ENCODE data around the gene FAM170B. TPM values are rescaled to one million over a fixed set of nuclear protein-coding genes. Genes with fewer than 3 reads are reported as not detected.

Gene FAM170B
- total RNA-seq, 1 experiment from 2014 or later = not detected

- DNase-seq (ENCODE audit: extremely low read depth, low read depth) = no peak
These were observed 2.1 kb downstream of the FAM170B start for GRCh38 chr10:49131507-49132361.

GRCh38 chr10:49129376-49129775 is 4.4 kb downstream of the FAM170B start:
- no peak for DNase-seq (ENCODE audit: extremely low read depth, low read depth)

- no peak for DNase-seq (ENCODE audit: extremely low read depth, low read depth)
These were observed 5.0 kb downstream of the FAM170B start for GRCh38 chr10:49128854-49129253.

- DNase-seq (ENCODE audit: extremely low read depth, low read depth) = no peak
These were observed 9.6 kb downstream of the FAM170B start for GRCh38 chr10:49123981-49124950.

- no peak for DNase-seq (ENCODE audit: extremely low read depth, low read depth)
These were observed 12.9 kb downstream of the FAM170B start for GRCh38 chr10:49120911-49121310.

- no peak for DNase-seq (ENCODE audit: extremely low read depth, low read depth)
These were observed 14.1 kb downstream of the FAM170B start for GRCh38 chr10:49119746-49120145.

GRCh38 chr10:49118430-49119074 is 15.3 kb downstream of the FAM170B start:
- no peak for DNase-seq (ENCODE audit: extremely low read depth, low read depth)

- DNase-seq (ENCODE audit: extremely low read depth, low read depth) = no peak
These were observed 16.3 kb downstream of the FAM170B start for GRCh38 chr10:49117376-49118070.

- DNase-seq (ENCODE audit: extremely low read depth, low read depth) = no peak
These were observed 17.1 kb downstream of the FAM170B start for GRCh38 chr10:49116509-49117375.

- DNase-seq (ENCODE audit: extremely low read depth, low read depth) = no peak
These were observed 17.9 kb downstream of the FAM170B start for GRCh38 chr10:49115796-49116508.

- DNase-seq (ENCODE audit: extremely low read depth, low read depth) = no peak
These were observed 18.6 kb downstream of the FAM170B start, which contains the start of gene VSTM4 for GRCh38 chr10:49115015-49115795. Gene VSTM4 (minus strand): TSS chr10:49115522. CDS start chr10:49115485, 37 bp downstream.

- DNase-seq (ENCODE audit: extremely low read depth, low read depth) = no peak
These were observed 19.2 kb downstream of the FAM170B start for GRCh38 chr10:49114718-49115014.

GRCh38 chr10:49113741-49114141 is 20.1 kb downstream of the FAM170B start:
- no peak for DNase-seq (ENCODE audit: extremely low read depth, low read depth)

GRCh38 chr10:49112851-49113250 is 21.0 kb downstream of the FAM170B start:
- no peak for DNase-seq (ENCODE audit: extremely low read depth, low read depth)

GRCh38 chr10:49112098-49112497 is 21.7 kb downstream of the FAM170B start:
- DNase-seq (ENCODE audit: extremely low read depth, low read depth) = no peak

- no peak for DNase-seq (ENCODE audit: extremely low read depth, low read depth)
These were observed 22.5 kb downstream of the FAM170B start for GRCh38 chr10:49111320-49111698.

- DNase-seq (ENCODE audit: extremely low read depth, low read depth) = no peak
These were observed 23.0 kb downstream of the FAM170B start for GRCh38 chr10:49110684-49111319.

Data from NCI-H460 (cell line).